Fibroblast of lung (primary cell): ENCODE results near the gene PRSS21.

Experiments used
- CTCF ChIP-seq, 2 donors: IDR thresholded peaks in 1 of 2; conservative IDR thresholded peaks in 1 of 2; 1 replicate in 1 of 2; 2 replicates in 1 of 2; pipeline ENCODE4 v1.5.1; 2011 to 2012; ENCODE audit warnings: low read length in 2 of 2, control low read depth in 1 of 2, inconsistent platforms in 1 of 2, low read depth in 1 of 2, mild to moderate bottlenecking in 1 of 2
- EZH2 ChIP-seq: IDR thresholded peaks from 2 replicates; pipeline ENCODE4 v1.5.1; 2012; ENCODE audit warnings: low read length, control low read depth, mild to moderate bottlenecking; ENCODE audit errors: missing control alignments

- TF ChIP-seq CTCF (conservative IDR thresholded peaks at IDR 0.05 in 1 of 2, IDR thresholded peaks at IDR 0.05 in 1 of 2; ENCODE audit: low read depth in 1 of 2, low read length in 2 of 2) (no peak), EZH2 (no peak)
Measured at GRCh38 chr16:2786061-2786825, 30.8 kb upstream of the PRSS21 start.
